KMS-11 (cell line): Measurements from ENCODE around the gene DACT2.
"Not testable (repeated sequence)": the region's sequence is repeated elsewhere in the genome, so short reads cannot be mapped to it uniquely, and the experiment has no call there.

Source experiments
- H2AFZ ChIP-seq: fragments of 200-600 bp; sonication (generic); 2 replicates; pipeline ENCODE4 v1.6.1; 2016; ENCODE audit warnings: antibody characterized with exemption, mixed run types, low read depth
- H3K27ac ChIP-seq: fragments of 200-600 bp; sonication (generic); 2 replicates; pipeline ENCODE4 v1.6.1; 2016; ENCODE audit warnings: mild to moderate bottlenecking, mixed run types
- H3K27me3 ChIP-seq: fragments of 200-600 bp; sonication (generic); 2 replicates; pipeline ENCODE4 v1.6.1; 2017; ENCODE audit warnings: mild to moderate bottlenecking, low read depth, mixed run types, moderate library complexity; ENCODE audit not compliant: insufficient read depth
- H3K36me3 ChIP-seq: fragments of 200-600 bp; sonication (generic); 2 replicates; pipeline ENCODE4 v1.6.1; 2017; ENCODE audit warnings: mild to moderate bottlenecking, mixed run types; ENCODE audit not compliant: insufficient read depth
- H3K4me1 ChIP-seq: fragments of 200-600 bp; sonication (generic); 2 replicates; pipeline ENCODE4 v1.6.1; 2016; ENCODE audit warnings: mild to moderate bottlenecking, low read depth, mixed run types; ENCODE audit not compliant: poor library complexity, severe bottlenecking
- H3K4me2 ChIP-seq: fragments of 200-600 bp; sonication (generic); 2 replicates; pipeline ENCODE4 v1.7.0; 2016; ENCODE audit warnings: mild to moderate bottlenecking, mixed run types
- H3K4me3 ChIP-seq: fragments of 200-600 bp; sonication (generic); IDR thresholded peaks from 2 replicates; pipeline ENCODE4 v1.6.1; 2017; ENCODE audit warnings: low read depth, low read length, mixed read lengths; ENCODE audit not compliant: insufficient read depth
- H3K79me2 ChIP-seq: fragments of 200-600 bp; sonication (generic); 2 replicates; pipeline ENCODE4 v1.6.1; 2016; ENCODE audit warnings: low read depth, mixed run types; ENCODE audit not compliant: insufficient read depth
- H3K9ac ChIP-seq: fragments of 200-600 bp; sonication (generic); 2 replicates; pipeline ENCODE4 v1.6.1; 2016; ENCODE audit warnings: mild to moderate bottlenecking, mixed run types
- H4K20me1 ChIP-seq: fragments of 200-600 bp; sonication (generic); 2 replicates; pipeline ENCODE4 v1.6.1; 2016; ENCODE audit warnings: mild to moderate bottlenecking, mixed run types; ENCODE audit not compliant: insufficient read depth
- CTCF ChIP-seq: fragments of 200-600 bp; sonication (generic); conservative IDR thresholded peaks from 2 replicates; pipeline ENCODE4 v1.6.1; 2017; ENCODE audit warnings: low read depth, mild to moderate bottlenecking, antibody characterized with exemption, low read length, moderate library complexity, mixed read lengths

Gene DACT2

GRCh38 chr6:168318090-168318489 lies 1.5 kb downstream of the DACT2 start:
- H3K4me3 ChIP-seq: no peak overlapping the region
- H3K4me1 ChIP-seq: no peaks in the 10 kb centered on the region
- no peak overlapping the region for H3K4me2 ChIP-seq
- no peak for TF ChIP-seq CTCF
- no peak overlapping the region for H3K9ac ChIP-seq
- no peaks in the 10 kb centered on the region for H4K20me1 ChIP-seq
- H3K36me3 ChIP-seq: no peaks in the 10 kb centered on the region
- no peaks in the 10 kb centered on the region for H3K79me2 ChIP-seq
- H2AFZ ChIP-seq: no peak overlapping the region
- no peaks in the 10 kb centered on the region for H3K27me3 ChIP-seq
- H3K27ac ChIP-seq: no peak overlapping the region

GRCh38 chr6:168315596-168315995 lies 4.0 kb downstream of the DACT2 start:
- no peaks in the 10 kb centered on the region for H4K20me1 ChIP-seq
- H3K79me2 ChIP-seq: no peaks in the 10 kb centered on the region
- no peak overlapping the region for H3K4me2 ChIP-seq
- no peak overlapping the region for H3K27ac ChIP-seq
- no peaks in the 10 kb centered on the region for H3K4me1 ChIP-seq
- TF ChIP-seq CTCF: no peak
- H2AFZ ChIP-seq: no peak overlapping the region
- no peak overlapping the region for H3K9ac ChIP-seq
- no peak overlapping the region for H3K4me3 ChIP-seq
- H3K36me3 ChIP-seq: no peaks in the 10 kb centered on the region
- H3K27me3 ChIP-seq: no peaks in the 10 kb centered on the region

GRCh38 chr6:168314948-168315347 lies 4.6 kb downstream of the DACT2 start:
- Histone ChIP-seq H3K4me1 (no peaks in the 10 kb centered on the region), H3K36me3 (no peaks in the 10 kb centered on the region), H3K27ac (no peak overlapping the region), H3K4me2 (no peak overlapping the region), H3K9ac (no peak overlapping the region), H4K20me1 (no peaks in the 10 kb centered on the region), H3K79me2 (no peaks in the 10 kb centered on the region), H3K27me3 (no peaks in the 10 kb centered on the region), H2AFZ (no peak overlapping the region), H3K4me3 (no peak overlapping the region)
- no peak for TF ChIP-seq CTCF

- TF ChIP-seq CTCF: no peak
- Histone ChIP-seq H3K36me3 (no peaks in the 10 kb centered on the region), H3K4me2 (no peak overlapping the region), H3K4me3 (no peak overlapping the region), H3K9ac (no peak overlapping the region), H2AFZ (no peak overlapping the region), H3K4me1 (no peaks in the 10 kb centered on the region), H3K79me2 (no peaks in the 10 kb centered on the region), H3K27me3 (no peaks in the 10 kb centered on the region), H4K20me1 (no peaks in the 10 kb centered on the region), H3K27ac (no peak overlapping the region)
Observed at GRCh38 chr6:168314021-168314420, 5.6 kb downstream of the DACT2 start.

- Histone ChIP-seq H3K27ac (no peak overlapping the region), H3K79me2 (no peaks in the 10 kb centered on the region), H4K20me1 (no peaks in the 10 kb centered on the region), H3K4me1 (no peaks in the 10 kb centered on the region), H2AFZ (no peak overlapping the region), H3K4me3 (no peak overlapping the region), H3K36me3 (no peaks in the 10 kb centered on the region), H3K27me3 (no peaks in the 10 kb centered on the region), H3K9ac (no peak overlapping the region), H3K4me2 (no peak overlapping the region)
- TF ChIP-seq CTCF: no peak
Observed at GRCh38 chr6:168313431-168314011, 6.1 kb downstream of the DACT2 start.

GRCh38 chr6:168312125-168312507 lies 7.5 kb downstream of the DACT2 start:
- H3K4me3 ChIP-seq, H3K4me2 ChIP-seq, H3K9ac ChIP-seq, H2AFZ ChIP-seq, H4K20me1 ChIP-seq, H3K27ac ChIP-seq, H3K4me1 ChIP-seq, H3K36me3 ChIP-seq, H3K79me2 ChIP-seq, H3K27me3 ChIP-seq: not testable (repeated sequence)
